ENCODE measurements around the gene GPR50. TPM values are rescaled to one million over a fixed set of nuclear protein-coding genes. Genes with fewer than 3 reads are reported as not detected.

Gene GPR50
- polyA plus RNA-seq, 3 donors, result not detected

DNA sequence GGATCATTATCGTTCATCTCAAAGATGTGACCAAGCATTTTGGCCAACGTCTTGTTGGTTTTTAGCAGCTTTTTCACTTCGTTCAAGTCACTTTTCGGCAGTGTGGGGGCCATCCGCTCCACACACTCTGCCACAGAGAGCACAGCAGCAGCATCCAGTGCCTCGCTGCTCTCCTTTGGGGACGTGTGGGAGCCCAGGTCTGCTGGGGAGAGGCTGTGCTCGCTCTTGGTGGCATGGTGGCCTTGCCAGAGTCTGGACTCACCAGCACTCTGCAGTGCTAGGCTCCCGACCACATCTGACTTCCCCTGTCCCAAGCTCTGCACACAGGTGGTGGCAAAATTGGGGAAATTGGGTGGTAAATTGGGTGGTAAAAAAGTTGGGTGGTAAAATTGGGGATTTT lies 50.6 kb downstream of the GPR50 start:
- Mint-ChIP-seq H3K4me1 (no peaks in the 10 kb centered on the region), H3K27me3 (ENCODE audit: low read depth in 3 of 3) (peaks cover 9 to 20% (median 12%) of the 10 kb centered on the region in 3 donors), H3K36me3 (no peaks in the 10 kb centered on the region), H3K9me3 (peaks cover 0 to 6% (median 2%) of the 10 kb centered on the region in 7 donors), H3K4me3 (peak overlapping the region in 1 of 2 donors; percentile 42), H3K27ac (no peak overlapping the region)
- Histone ChIP-seq H2AFZ (ENCODE audit: insufficient read depth, low read depth, low read length, poor library complexity, severe bottlenecking) (no peak overlapping the region), H3K9ac (ENCODE audit: insufficient read depth, low read length, poor library complexity, severe bottlenecking) (no peak overlapping the region), H3K27me3 (ENCODE audit: control insufficient read depth in 2 of 2, insufficient read depth in 2 of 2, low read length in 2 of 2) (peaks cover 3 to 16% of the 10 kb centered on the region in 2 donors), H3K79me2 (ENCODE audit: insufficient read depth, low read length) (no peaks in the 10 kb centered on the region), H3K4me3 (replicated peaks in 1 of 3; ENCODE audit: low read depth in 2 of 3, low read length in 3 of 3) (no peak overlapping the region), H3K27ac (ENCODE audit: low read depth in 1 of 2, low read length in 2 of 2) (no peak overlapping the region), H3K36me3 (replicated peaks in 1 of 2; ENCODE audit: control insufficient read depth in 1 of 2, insufficient read depth in 2 of 2, low read length in 2 of 2) (no peaks in the 10 kb centered on the region), H4K20me1 (ENCODE audit: insufficient read depth, low read length) (no peaks in the 10 kb centered on the region), H3K9me3 (replicated peaks in 1 of 2; ENCODE audit: control insufficient read depth in 1 of 2, insufficient read depth in 1 of 2, low read length in 2 of 2) (no peaks in the 10 kb centered on the region), H3K4me1 (ENCODE audit: control insufficient read depth in 1 of 2, insufficient read depth in 2 of 2, low read length in 2 of 2) (no peaks in the 10 kb centered on the region), H3K4me2 (replicated peaks; ENCODE audit: extremely low read depth, low read length, poor library complexity, severe bottlenecking) (no peak overlapping the region)
- DNase-seq, result no peak
- no CpG with 5 or more reads among the region's 9 CpGs for WGBS (ENCODE audit: insufficient coverage)
- intact Hi-C loops (cut with micrococcal nuclease), result no loop called here
- TF ChIP-seq, protein P1, sequence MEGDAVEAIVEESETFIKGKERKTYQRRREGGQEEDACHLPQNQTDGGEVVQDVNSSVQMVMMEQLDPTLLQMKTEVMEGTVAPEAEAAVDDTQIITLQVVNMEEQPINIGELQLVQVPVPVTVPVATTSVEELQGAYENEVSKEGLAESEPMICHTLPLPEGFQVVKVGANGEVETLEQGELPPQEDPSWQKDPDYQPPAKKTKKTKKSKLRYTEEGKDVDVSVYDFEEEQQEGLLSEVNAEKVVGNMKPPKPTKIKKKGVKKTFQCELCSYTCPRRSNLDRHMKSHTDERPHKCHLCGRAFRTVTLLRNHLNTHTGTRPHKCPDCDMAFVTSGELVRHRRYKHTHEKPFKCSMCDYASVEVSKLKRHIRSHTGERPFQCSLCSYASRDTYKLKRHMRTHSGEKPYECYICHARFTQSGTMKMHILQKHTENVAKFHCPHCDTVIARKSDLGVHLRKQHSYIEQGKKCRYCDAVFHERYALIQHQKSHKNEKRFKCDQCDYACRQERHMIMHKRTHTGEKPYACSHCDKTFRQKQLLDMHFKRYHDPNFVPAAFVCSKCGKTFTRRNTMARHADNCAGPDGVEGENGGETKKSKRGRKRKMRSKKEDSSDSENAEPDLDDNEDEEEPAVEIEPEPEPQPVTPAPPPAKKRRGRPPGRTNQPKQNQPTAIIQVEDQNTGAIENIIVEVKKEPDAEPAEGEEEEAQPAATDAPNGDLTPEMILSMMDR (IDR thresholded peaks at IDR 0.05), result no peak

DNA sequence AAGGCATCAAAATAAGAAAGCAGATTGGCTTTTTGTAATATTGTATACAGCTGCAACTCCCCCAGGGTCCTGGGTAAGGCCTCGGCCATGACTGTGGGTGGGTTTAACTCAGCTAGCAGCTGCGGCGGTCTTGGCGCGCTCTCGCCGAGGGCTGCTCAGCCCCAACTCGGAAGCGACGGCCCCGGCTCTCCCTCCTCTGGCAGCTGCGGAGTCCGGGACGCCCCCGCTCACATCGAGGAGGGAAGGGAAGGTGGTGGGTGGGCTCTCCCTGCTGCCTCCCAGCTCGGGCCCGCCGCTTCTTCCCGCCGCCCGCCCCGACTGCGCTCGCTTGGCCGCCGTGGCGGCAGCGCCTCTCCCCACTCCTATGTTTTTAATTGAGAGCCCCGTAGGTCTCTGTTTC lies 51.2 kb downstream of the GPR50 start:
- H4K20me1 ChIP-seq (ENCODE audit: insufficient read depth, low read length), result no peaks in the 10 kb centered on the region
- H3K4me3 ChIP-seq (replicated peaks in 1 of 3; ENCODE audit: low read depth in 2 of 3, low read length in 3 of 3), result no peak overlapping the region
- DNase-seq, result no peak
- H2AFZ ChIP-seq (ENCODE audit: insufficient read depth, low read depth, low read length, poor library complexity, severe bottlenecking), result no peak overlapping the region
- H3K9me3 ChIP-seq (replicated peaks in 1 of 2; ENCODE audit: control insufficient read depth in 1 of 2, insufficient read depth in 1 of 2, low read length in 2 of 2), result no peaks in the 10 kb centered on the region
- WGBS (ENCODE audit: insufficient coverage), result no CpG with 5 or more reads among the region's 30 CpGs
- Mint-ChIP-seq H3K9me3 (peaks cover 0 to 6% (median 2%) of the 10 kb centered on the region in 7 donors), H3K4me1 (no peaks in the 10 kb centered on the region), H3K4me3 (no peak overlapping the region), H3K27me3 (ENCODE audit: low read depth in 3 of 3) (peaks cover 7 to 20% (median 12%) of the 10 kb centered on the region in 3 donors), H3K36me3 (no peaks in the 10 kb centered on the region), H3K27ac (no peak overlapping the region)
- H3K36me3 ChIP-seq (replicated peaks in 1 of 2; ENCODE audit: control insufficient read depth in 1 of 2, insufficient read depth in 2 of 2, low read length in 2 of 2), result no peaks in the 10 kb centered on the region
- H3K9ac ChIP-seq (ENCODE audit: insufficient read depth, low read length, poor library complexity, severe bottlenecking), result no peak overlapping the region
- intact Hi-C loops (cut with micrococcal nuclease), result no loop called here
- no peaks in the 10 kb centered on the region for H3K4me1 ChIP-seq (ENCODE audit: control insufficient read depth in 1 of 2, insufficient read depth in 2 of 2, low read length in 2 of 2)
- no peak overlapping the region for H3K4me2 ChIP-seq (replicated peaks; ENCODE audit: extremely low read depth, low read length, poor library complexity, severe bottlenecking)
- peaks cover 3 to 16% of the 10 kb centered on the region in 2 donors for H3K27me3 ChIP-seq (ENCODE audit: control insufficient read depth in 2 of 2, insufficient read depth in 2 of 2, low read length in 2 of 2)
- H3K79me2 ChIP-seq (ENCODE audit: insufficient read depth, low read length), result no peaks in the 10 kb centered on the region
- TF ChIP-seq, protein P1 (IDR thresholded peaks at IDR 0.05), result no peak
- H3K27ac ChIP-seq (ENCODE audit: low read depth in 1 of 2, low read length in 2 of 2), result no peak overlapping the region

Measured in CD14-positive monocyte (primary cell).